Calu3 (cell line): Measurements from ENCODE around the gene CALML5. TPM values are rescaled to one million over a fixed set of nuclear protein-coding genes. Genes with fewer than 3 reads are reported as not detected.

ENCODE experiments used
- BruUV-seq: library from RNA; stranded (reverse); fragments of 400-500 nt; replicated peaks from 2 replicates; lab custom pipeline; 2021; lab: Mats Ljungman, UMichigan
- CTCF ChIA-PET: fragments of 300-600 bp; sonication (Branson Sonifier 250); formaldehyde crosslinking; loops from one replicate; lab custom pipeline; 2022; ENCODE audit warnings: antibody characterized with exemption; lab: Charles Lee
- DNase-seq: peaks from one replicate; pipeline ENCODE4 v3.0.0; 2022
- H3K27ac Mint-ChIP-seq: one replicate; pipeline ENCODE4 v1.8.0; 2022; ENCODE audit warnings: mixed read lengths; ENCODE audit not compliant: unreplicated experiment
- H3K27me3 Mint-ChIP-seq: one replicate; pipeline ENCODE4 v1.8.0; 2022; ENCODE audit warnings: mixed read lengths; ENCODE audit not compliant: unreplicated experiment
- H3K36me3 Mint-ChIP-seq: one replicate; pipeline ENCODE4 v1.8.0; 2022; ENCODE audit warnings: mild to moderate bottlenecking, moderate library complexity, mixed read lengths; ENCODE audit not compliant: insufficient read depth, unreplicated experiment
- H3K4me1 Mint-ChIP-seq: one replicate; pipeline ENCODE4 v1.8.0; 2022; ENCODE audit warnings: mild to moderate bottlenecking, low read depth, mixed read lengths; ENCODE audit not compliant: unreplicated experiment
- H3K4me3 Mint-ChIP-seq: one replicate; pipeline ENCODE4 v1.8.0; 2022; ENCODE audit warnings: mild to moderate bottlenecking, low read depth, moderate library complexity, mixed read lengths; ENCODE audit not compliant: unreplicated experiment
- H3K9me3 Mint-ChIP-seq: one replicate; pipeline ENCODE4 v1.8.0; 2022; ENCODE audit warnings: low read depth, mixed read lengths; ENCODE audit not compliant: unreplicated experiment
- CTCF ChIP-seq: fragments of 200-600 bp; IDR thresholded peaks from one replicate; pipeline ENCODE4 v1.8.0; 2022; ENCODE audit warnings: antibody characterized with exemption; ENCODE audit not compliant: unreplicated experiment
- intact Hi-C: fragments of 100-400 bp; cut with micrococcal nuclease; formaldehyde crosslinking; loops from one replicate; pipeline ENCODE4 v1.10.0; 2022; ENCODE audit not compliant: unreplicated experiment
- total RNA-seq: library from RNA; stranded (reverse); gene quantifications from 2 replicates; pipeline ENCODE4 v1.2.3, GENCODE V29; 2022

Gene CALML5
- total RNA-seq, 1 experiment from 2014 or later = not detected

DNA sequence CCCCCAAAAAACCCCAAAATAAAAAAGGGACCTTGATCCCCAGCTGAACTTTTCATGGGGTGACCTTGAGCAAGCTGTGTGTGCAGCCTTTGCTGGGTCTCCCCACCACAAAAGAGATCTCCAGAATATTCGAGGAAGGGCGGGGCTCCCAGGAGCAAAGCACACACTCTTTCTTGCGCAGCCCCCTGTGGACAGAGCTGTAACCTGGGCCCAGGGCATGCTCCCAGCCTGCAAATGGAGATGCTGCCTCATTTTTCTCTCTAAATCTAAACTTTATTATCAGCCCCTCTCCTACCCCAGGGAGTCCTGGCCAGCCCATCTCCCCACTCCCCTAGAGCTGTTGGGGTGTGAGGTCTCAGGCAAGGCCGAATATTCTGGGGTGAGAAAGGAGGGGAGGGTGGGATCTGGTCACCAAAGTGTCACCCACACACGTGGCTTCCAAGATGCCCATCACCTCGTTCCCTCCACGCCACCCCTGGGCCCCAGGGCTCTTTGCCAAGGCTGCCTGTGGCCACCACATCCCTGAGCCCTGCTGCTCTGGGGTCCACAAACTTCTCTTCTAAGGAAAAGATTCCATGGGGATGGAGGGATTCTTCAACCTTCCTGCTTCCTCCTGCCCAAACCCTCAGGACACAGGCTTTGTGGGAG is 23.7 kb upstream of the CALML5 start:
- Mint-ChIP-seq H3K27ac (no peak overlapping the region), H3K4me1 (peaks cover 6% of the 10 kb centered on the region), H3K36me3 (peaks cover 3% of the 10 kb centered on the region), H3K4me3 (no peak overlapping the region), H3K27me3 (no peaks in the 10 kb centered on the region), H3K9me3 (peaks cover 3% of the 10 kb centered on the region)
- intact Hi-C loops = no loop called here
- TF ChIP-seq CTCF = no peak
- no peak for DNase-seq
- no TSS peak for BruUV-seq
- CTCF ChIA-PET = interaction anchor here (0.6 to 1.2 kb wide), 2 partner anchors 9 to 26 kb away, joined by 3 to 5 read pairs; no protein-coding TSS in a partner anchor

DNA sequence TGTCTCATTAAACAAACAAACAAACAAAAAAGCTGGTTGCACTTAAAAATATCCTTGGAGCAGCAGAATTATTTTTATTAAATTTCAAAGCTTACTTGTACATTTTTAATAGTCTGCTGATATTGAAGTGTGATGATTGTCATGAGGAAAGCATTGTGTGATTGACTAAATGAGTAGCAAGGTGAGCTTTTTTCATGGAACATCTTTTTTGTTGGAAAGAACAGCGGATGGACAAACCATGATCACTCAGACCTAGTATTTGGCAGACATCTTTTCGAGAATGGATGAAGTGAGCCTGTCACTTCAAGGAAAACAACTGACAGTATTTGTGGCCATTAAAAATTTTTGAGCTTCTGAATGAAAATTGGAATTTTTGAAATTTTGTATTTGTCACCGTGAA is 19.7 kb upstream of the CALML5 start:
- intact Hi-C loops = no loop called here
- no peak for DNase-seq
- Mint-ChIP-seq H3K4me3 (no peak overlapping the region), H3K27ac (no peak overlapping the region), H3K9me3 (peaks cover 10% of the 10 kb centered on the region), H3K27me3 (no peaks in the 10 kb centered on the region), H3K4me1 (peaks cover 26% of the 10 kb centered on the region), H3K36me3 (peaks cover 6% of the 10 kb centered on the region)
- TF ChIP-seq CTCF = no peak
- BruUV-seq = no TSS peak
- CTCF ChIA-PET = no interaction called here

GRCh38 chr10:5518143-5518542 is 18.8 kb upstream of the CALML5 start:
- Mint-ChIP-seq H3K27me3 (no peaks in the 10 kb centered on the region), H3K9me3 (peaks cover 10% of the 10 kb centered on the region), H3K36me3 (peaks cover 6% of the 10 kb centered on the region), H3K4me3 (no peak overlapping the region), H3K4me1 (peaks cover 26% of the 10 kb centered on the region), H3K27ac (peak overlapping the region; percentile 9)
- TF ChIP-seq CTCF = no peak
- CTCF ChIA-PET = no interaction called here
- BruUV-seq = no TSS peak
- no peak for DNase-seq
- intact Hi-C loops = no loop called here

DNA sequence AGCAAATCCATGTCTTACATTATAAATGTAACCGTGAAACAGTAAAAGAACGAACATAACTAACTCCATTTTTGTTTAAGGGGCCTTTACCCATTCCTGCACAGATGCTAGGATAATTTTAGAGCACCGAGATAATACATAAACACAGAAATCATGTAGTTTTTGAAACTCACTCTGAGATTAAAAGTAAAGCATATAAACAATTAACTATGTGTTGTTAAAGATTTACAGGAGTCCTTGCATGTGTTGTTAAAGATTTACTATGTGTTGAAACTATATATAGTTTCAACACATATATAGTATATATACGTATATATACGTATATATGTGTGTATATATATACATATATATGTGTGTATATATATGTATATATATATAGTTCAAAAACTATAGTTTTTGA is 18.2 kb upstream of the CALML5 start:
- Mint-ChIP-seq H3K27me3 (no peaks in the 10 kb centered on the region), H3K36me3 (peaks cover 6% of the 10 kb centered on the region), H3K4me3 (no peak overlapping the region), H3K4me1 (peaks cover 26% of the 10 kb centered on the region), H3K27ac (no peak overlapping the region), H3K9me3 (peaks cover 10% of the 10 kb centered on the region)
- TF ChIP-seq CTCF = no peak
- CTCF ChIA-PET = no interaction called here
- intact Hi-C loops = no loop called here
- no TSS peak for BruUV-seq
- no peak for DNase-seq
